Cardiac fibroblast (primary cell): ENCODE results near the gene CTR9.

Experiments used
- DNase-seq, 2 donors: peaks; one replicate each; pipeline versions ENCODE4 v3.0.0 to v3.0.0-alpha.2; 2010; ENCODE audit warnings: low read depth in 2 of 2
- H3K4me3 ChIP-seq, 2 donors: replicated peaks in 1 of 2; 1 replicate in 1 of 2; 2 replicates in 1 of 2; pipeline ENCODE4 v1.5.1; 2011; ENCODE audit warnings: low read depth in 2 of 2, low read length in 2 of 2, mild to moderate bottlenecking in 2 of 2, moderate library complexity in 1 of 2
- TF ChIP-seq, protein P1 (sequence below): IDR thresholded peaks from one replicate; pipeline ENCODE4 v1.5.1; 2011; ENCODE audit warnings: low read depth, mild to moderate bottlenecking, low read length, inconsistent platforms

The CTR9 gene

GRCh38 chr11:10792385-10793068 lies 41.5 kb downstream of the CTR9 start:
- H3K4me3 ChIP-seq, result peak overlapping the region in 1 of 2 donors; percentile 16
- TF ChIP-seq, protein P1, sequence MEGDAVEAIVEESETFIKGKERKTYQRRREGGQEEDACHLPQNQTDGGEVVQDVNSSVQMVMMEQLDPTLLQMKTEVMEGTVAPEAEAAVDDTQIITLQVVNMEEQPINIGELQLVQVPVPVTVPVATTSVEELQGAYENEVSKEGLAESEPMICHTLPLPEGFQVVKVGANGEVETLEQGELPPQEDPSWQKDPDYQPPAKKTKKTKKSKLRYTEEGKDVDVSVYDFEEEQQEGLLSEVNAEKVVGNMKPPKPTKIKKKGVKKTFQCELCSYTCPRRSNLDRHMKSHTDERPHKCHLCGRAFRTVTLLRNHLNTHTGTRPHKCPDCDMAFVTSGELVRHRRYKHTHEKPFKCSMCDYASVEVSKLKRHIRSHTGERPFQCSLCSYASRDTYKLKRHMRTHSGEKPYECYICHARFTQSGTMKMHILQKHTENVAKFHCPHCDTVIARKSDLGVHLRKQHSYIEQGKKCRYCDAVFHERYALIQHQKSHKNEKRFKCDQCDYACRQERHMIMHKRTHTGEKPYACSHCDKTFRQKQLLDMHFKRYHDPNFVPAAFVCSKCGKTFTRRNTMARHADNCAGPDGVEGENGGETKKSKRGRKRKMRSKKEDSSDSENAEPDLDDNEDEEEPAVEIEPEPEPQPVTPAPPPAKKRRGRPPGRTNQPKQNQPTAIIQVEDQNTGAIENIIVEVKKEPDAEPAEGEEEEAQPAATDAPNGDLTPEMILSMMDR, result peak; percentile 96
- peak; percentile 73 to 77 for DNase-seq

DNA sequence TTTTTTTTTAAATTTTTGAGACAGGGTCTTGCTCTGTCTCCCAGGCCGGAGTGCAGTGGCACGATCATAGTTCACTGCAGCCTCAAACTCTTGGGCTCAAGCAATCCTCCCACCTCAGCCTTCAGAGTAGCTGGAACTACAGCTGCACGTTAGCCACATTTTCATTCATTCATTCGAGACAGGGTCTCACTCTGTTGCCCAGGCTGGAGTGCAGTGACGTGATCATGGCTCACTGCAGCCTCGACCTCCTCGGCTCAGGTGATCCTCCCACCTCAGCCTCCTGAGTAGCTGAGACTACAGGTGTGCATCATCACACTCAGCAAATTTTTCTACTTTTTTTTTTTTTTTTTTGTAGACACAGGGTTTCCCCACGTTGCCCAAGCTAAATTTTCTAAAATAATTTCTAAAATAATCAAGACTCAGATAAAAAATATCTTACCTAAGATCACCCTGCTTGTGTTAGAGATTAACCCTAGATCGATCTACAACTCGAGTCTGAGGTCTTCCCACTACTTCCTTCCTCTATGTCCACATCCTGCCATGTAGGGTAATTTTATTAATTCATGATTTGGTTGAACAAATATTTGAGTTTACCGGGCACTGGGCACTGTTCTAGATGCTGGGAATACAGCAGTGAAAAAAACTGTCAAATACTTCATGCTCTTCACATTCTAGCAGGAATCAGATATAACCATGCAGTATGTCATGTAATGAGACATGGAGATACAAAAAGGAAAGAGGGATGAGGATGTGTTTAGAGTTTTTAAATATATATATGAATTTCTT lies 42.6 kb downstream of the CTR9 start:
- DNase-seq, result no peak
- no peak overlapping the region for H3K4me3 ChIP-seq
- TF ChIP-seq, protein P1, result no peak

- H3K4me3 ChIP-seq, result no peak overlapping the region
- no peak for DNase-seq
- TF ChIP-seq, protein P1, result no peak
Observed at GRCh38 chr11:10796191-10796590, 45.1 kb downstream of the CTR9 start.

DNA sequence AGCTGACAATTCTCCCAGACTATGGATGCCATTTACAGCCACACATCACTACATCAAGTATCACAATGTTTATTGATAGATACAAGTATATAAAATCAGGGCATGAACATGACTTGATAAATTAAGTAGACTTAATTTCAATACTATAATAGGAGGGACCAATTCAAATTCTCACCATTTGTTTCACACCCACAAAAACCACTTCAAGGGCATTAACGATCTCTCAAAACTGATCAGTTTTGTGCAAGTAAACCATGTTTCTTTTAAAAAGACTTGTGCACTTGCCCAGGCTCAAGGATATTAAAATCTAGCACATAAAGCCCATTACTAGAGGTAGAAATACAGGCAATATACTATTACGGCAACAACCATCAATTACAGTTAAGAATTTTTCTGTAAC lies 46.0 kb downstream of the CTR9 start:
- no peak overlapping the region for H3K4me3 ChIP-seq
- TF ChIP-seq, protein P1, result no peak
- DNase-seq, result no peak

- DNase-seq, result peak in 1 of 2 donors; percentile 28
- no peak overlapping the region for H3K4me3 ChIP-seq
- TF ChIP-seq, protein P1, result no peak
Observed at GRCh38 chr11:10797531-10797930, 46.5 kb downstream of the CTR9 start.

DNA sequence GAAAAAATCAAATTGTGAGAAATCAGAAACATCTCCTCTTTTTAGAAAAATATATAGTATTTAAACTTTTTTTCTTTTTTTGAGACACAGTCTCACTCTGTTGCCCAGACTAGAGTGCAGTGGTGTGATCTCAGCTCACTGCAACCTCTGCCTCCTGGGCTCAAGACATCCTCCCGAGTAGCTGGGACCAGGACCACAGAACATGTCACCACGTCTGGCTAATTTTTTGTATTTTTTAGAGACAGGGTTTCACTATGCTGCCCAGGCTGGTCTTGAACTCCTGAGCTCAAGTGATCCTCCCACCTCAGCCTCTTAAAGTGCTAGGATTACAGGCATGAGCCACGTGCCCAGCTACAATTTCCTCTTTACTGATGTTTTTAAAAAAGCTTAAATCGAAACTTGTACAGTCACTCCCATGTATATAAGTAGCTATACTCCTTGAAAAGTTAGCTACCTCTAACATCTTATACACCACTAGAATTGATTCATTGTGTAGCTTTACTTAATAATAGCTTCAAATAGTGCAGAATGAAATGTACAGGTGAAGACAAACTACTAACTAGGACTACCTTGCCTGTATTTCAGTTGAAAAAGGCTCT lies 47.4 kb downstream of the CTR9 start:
- H3K4me3 ChIP-seq, result no peak overlapping the region
- no peak for DNase-seq
- TF ChIP-seq, protein P1, result no peak
